NCI-H1417 (cell line): Measurements from ENCODE around the gene LRRC3C.
A peak's percentile ranks its signal among the peaks of the same experiment; 100 is the strongest.

Experiments
- DNase-seq, 3 experiments: peaks; one replicate each; lab custom pipeline; 2025; lab: John Stamatoyannopoulos, UW

The LRRC3C gene

GRCh38 chr17:39949028-39949427 is 21.5 kb downstream of the LRRC3C start:
- DNase-seq, result no peak

- DNase-seq, result peak in 1 of 3 experiments; percentile 10
Measured at GRCh38 chr17:39950871-39951348, 23.4 kb downstream of the LRRC3C start.

- DNase-seq, result no peak
Measured at GRCh38 chr17:39951924-39952679, 24.6 kb downstream of the LRRC3C start.

- DNase-seq, result peak; percentile 92 to 97 (median 95)
Measured at GRCh38 chr17:39952680-39953470, 25.3 kb downstream of the LRRC3C start.

DNA sequence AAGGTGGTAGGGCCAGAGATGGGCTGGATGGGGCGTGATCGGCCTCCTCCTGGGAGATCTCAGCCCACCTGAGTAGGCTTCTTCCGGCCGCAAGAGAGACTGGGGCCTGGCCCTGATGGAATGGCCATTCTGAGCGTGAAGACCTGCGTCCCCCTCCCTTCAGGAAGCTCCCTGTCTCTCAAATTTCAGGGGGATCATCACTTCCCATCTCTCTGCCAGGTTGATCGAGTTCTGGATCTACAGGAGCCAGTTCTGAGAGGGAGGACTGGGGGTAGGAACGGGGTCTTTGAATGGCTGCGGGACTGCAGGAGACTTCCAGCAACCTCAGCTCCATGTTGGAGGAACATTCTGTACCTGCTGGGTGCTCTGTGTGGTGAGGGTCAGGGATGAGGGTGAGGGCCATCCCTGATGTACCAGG is 25.9 kb downstream of the LRRC3C start:
- DNase-seq, result no peak

DNA sequence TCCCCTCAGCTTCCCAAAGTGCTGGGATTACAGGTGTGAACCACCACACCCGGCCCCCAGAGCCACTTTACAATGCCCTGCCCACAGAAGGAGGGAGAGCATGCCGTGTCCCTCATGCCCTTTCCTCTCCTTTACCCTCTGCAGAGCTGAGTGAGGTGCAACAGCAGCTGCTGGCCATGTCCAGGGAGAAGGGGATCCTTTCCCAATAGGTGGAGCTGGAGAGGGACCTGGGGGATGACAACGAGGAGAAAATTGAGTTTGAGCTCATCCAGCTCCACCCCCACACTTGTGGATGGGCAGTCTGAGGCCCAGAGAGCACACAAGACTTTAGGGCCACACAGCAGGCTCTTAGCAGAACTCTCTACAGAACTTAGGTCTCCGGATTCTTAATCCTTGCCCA is 27.3 kb downstream of the LRRC3C start:
- no peak for DNase-seq

DNA sequence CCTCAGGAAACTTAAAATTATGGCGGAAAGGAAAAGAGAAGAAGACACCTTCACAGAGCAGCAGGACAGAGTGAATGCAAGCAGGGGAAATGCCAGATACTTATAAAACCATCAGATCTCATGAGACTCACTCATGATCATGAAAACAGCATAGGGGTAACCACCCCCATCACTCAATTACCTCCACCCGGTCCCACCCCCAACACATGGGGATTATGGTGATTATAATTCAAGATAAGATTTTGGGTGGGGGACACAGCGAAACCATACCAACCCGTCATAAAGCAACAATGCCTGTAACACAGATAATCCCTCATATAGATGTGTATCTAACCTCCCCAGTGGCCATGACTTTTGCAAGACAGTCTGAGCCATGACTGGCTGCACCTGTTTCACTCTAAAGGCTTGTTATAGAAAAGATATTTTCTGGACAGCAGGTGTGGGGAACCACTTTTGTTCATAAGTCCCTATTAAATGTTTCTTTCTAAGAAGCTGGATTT is 28.2 kb downstream of the LRRC3C start:
- DNase-seq, result no peak

DNA sequence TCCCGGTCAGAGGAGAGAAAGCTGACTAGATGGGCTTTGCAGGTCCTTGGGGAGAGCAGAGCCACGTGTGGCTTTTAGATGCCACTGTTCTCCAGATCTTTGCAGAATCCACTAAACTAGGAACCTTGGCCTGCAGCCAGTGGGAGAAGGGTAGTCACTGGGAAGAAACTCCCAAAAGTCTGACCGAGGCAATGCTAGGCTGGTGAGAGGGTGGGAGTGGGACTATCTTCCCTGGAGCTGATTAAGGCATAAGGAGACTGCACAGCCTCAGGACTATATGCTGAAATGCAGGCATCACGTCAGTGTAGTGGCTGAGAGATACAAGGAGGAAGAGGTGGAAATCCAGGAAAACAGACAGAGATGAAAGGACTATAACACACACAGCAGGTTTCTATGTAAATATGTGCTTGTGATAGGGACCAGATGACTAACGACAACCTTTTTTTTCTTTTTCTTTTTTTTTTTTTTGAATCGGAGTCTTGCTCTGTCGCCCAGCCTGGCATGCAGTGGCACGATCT is 33.1 kb downstream of the LRRC3C start:
- no peak for DNase-seq

- DNase-seq, result peak in 2 of 3 experiments; percentile 39 to 59
Measured at GRCh38 chr17:39962642-39963220, 35.2 kb downstream of the LRRC3C start, which contains the start of gene GSDMA. GSDMA (plus strand) TSS chr17:39963004; CDS start chr17:39965688, 2,684 bp downstream.

- DNase-seq, result peak in 1 of 3 experiments; percentile 19
Measured at GRCh38 chr17:39963829-39964228, 36.3 kb downstream of the LRRC3C start.

GRCh38 chr17:39965017-39965699 is 37.6 kb downstream of the LRRC3C start:
- no peak for DNase-seq

GRCh38 chr17:39966771-39967170 is 39.2 kb downstream of the LRRC3C start:
- no peak for DNase-seq

DNA sequence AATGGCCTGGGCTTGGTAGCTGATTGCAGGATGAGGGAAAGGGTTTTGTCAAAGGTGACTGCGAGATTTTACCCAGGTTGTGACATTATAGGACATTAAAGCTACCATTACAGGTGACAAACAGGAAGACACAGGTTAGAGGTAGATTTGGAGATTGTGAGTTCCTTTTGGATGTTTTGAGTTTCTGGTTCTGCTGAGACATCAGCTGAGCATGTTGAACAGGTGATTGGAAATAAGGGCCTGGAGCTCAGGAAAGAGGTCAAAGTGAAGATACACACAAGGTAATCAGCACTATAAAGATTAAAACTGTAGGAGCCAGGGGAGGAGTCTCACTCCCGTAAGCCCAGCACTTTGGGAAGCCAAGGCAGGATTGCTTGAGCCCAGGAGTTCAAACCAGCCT is 41.2 kb downstream of the LRRC3C start:
- no peak for DNase-seq

- no peak for DNase-seq
Measured at GRCh38 chr17:39969375-39969774, 41.8 kb downstream of the LRRC3C start.

DNA sequence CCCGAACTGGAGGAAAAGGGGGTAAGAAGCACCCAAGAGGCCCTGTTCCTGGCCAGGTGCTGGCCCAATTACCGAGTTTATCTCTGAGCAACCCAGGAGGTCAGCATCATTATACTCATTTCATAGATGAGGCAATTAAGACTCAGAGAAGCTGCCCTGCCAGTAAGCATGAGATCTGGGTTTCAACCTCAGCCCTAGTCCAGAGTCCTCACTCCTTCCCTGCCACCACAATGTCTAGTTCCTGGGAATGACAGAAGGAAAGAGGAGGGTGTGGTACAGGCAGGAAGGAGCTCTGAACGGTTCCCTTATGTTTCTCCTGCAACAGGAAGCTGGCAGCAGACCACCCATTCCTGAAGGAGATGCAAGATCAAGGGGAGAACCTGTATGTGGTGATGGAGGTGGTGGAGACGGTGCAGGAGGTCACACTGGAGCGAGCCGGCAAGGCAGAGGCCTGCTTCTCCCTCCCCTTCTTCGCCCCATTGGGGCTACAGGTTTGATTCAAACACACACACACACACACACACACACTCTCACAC is 42.7 kb downstream of the LRRC3C start:
- DNase-seq, result no peak

- DNase-seq, result no peak
Measured at GRCh38 chr17:39971076-39971603, 43.6 kb downstream of the LRRC3C start.

DNA sequence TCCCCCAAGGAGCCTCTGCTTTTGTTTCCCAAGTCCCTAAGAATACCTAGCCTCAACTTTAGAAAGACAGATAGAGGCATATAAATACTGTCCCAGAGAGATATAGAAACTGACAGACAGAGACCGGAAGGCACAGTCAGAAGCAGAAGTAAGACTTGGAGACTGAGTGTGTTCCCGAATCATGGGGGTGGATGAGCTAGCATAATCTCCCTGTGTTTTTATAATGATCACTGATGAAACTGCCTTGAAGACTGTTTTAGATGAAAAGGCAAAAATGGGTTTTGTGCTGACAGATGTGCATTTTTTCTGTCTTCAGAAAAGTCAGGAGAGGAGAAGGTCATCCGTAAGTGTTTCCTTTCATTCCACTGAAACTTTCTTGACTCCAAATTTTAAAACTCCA is 44.7 kb downstream of the LRRC3C start:
- DNase-seq, result no peak

- no peak for DNase-seq
Measured at GRCh38 chr17:39973496-39973895, 46.0 kb downstream of the LRRC3C start.

DNA sequence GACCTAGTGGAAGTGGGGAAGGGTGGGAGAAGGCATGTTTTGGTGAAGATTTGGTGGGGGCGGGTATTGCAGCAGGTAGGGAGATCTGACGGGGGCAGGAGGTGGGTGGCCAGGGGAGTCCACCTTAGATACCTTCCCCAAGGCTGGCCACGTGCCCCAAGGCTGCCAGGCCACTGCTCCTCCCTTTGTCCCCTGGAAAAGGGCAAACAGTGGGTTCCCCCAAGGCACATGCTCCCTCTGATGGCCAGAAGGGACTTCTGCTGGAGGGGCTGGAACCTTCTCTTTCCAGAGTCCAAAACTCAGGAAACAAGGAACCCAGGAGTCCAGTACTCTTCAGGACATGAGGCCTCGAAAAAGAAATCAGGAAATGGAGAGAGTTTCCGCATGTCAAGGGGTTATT is 46.9 kb downstream of the LRRC3C start:
- no peak for DNase-seq

GRCh38 chr17:39975801-39976200 is 48.3 kb downstream of the LRRC3C start:
- DNase-seq, result no peak
